GM19238 (cell line): Measurements from ENCODE around the gene COBL.

ENCODE experiments used
- DNase-seq: peaks from one replicate; pipeline ENCODE4 v3.0.0; 2011; ENCODE audit warnings: low spot score; ENCODE audit not compliant: insufficient read length

COBL gene

GRCh38 chr7:51059504-51060142, 257.0 kb downstream of the COBL start:
- no peak for DNase-seq

- no peak for DNase-seq
Observed at GRCh38 chr7:51058764-51059163, 257.8 kb downstream of the COBL start.

DNA sequence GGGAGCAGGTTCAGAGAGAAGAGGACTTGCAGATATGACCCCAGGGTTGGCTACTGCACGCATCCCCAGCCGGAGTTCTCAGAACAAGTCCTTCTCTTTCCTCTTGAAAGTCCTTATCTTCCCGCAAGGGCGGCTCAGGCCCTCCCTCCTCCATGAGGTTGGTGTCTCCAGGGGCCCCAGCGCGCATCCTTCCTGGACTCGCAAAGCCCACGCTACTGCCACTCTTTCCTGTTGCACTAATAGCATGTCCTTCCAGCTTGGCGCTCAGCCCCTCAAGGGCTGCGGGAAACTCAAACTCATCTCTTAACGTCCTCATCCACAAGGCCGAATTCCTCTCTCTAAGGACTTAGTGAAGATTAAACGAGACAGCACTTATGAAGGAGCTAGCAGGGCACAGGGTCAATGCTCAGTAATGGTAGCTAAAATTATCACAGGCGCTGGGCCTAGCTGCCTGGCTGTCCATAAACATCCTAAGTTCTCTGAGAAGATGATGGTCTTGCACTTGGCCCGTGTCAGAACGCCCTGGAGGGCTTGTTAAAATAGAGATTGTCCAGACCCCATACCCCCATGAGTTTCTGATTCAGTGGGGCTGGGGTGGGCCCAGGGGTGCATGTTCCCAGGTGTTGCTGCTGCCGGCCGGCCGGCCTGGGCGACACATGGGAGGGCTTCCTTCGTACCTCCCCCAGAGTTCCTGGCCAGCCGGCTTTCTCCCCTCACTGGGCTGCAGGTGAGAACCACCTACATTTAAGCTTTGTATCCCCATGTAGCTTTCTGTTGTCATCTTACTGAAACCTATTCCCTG, 261.4 kb downstream of the COBL start:
- DNase-seq = no peak

DNA sequence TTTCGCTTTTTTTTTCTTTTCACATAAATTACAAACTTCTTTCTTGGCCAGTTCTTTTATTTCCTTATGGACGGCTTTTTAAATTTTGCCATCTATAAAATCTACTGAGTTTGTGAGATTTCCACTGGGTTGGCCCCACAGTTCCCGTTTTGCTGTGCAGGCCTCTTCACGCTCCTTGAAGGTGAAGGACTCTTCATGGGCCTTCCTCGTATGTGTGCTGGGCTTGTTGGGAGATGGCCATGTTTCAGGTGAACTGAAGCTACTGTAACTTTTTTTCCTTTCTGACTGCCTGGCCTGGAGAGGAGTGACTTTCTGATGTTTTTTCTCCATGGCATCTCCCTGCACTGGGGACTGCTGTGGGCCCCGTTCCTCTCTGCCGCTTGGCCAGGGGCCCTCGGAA, 262.4 kb downstream of the COBL start:
- DNase-seq = no peak

DNA sequence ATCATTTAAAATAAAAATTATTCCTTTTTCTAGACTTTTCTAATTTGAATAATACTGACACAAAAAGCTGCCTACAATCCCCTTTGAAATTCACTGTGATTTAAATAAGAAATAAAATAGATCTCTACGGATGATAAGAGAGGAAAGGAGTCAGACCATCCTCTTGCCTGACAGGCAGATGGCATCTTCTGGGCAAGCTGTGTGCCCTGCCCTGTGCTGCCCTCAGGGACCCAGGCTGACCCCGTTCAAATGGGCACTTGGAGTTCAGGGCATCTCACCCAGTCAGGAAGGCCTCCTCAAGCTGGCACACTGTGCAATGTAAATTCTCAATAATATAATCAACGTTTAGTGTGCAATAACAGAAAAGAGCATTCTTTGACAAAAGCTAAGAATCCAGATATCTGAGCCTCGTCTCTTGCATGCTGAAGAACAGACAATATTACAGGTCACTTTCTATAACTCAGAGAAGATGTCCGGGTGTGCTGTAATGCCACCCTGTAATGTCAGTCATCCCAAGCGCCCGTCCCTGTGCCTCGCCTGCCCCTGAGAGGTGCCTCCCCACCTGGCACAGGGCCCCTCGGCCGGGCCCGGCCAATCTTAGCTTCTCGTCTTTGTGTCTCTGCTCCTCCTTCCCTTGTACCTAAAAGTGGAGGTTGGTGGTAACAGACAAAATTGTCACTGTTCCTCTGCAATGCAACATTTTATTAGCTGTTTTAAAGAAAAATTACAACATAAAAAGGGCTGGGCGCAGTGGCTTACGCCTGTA, 263.3 kb downstream of the COBL start:
- DNase-seq = no peak

DNA sequence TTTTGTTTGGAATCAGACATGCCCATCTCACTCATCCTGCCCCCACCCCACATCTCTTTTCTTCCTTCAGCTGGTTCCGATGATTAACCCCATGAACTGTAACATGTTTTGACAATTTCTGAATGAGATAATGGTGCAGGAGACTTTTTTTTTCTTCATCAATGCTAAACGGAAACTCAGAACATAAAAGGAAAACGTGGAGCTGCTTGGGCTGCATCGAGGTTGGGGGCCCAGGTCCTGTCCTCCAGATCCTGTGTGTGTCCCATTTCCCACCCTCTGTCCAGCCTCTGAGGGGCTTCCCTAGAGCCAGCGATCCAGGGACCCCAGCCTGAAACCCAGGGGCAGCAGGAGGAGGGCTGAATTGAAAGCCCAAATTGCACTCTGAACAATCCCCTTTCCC, 270.1 kb downstream of the COBL start:
- DNase-seq = no peak

DNA sequence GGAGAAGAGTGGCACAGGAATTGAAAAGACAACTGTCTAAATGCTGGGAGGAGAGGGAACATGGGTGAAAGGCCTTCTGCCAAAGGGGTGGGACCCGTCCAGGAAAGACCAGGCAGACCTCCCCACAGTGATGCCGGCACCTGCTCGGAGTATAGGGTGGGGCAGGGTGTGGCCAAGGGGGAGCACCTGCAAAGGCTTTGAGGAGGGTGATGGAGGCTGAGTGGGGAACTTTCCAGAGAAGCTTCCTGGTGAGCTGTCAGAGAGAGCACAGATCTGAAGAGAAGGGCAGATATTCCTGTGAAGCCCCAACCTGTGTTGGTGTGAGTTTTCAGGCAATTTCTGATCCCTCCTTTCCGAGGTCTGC, 270.5 kb downstream of the COBL start:
- DNase-seq = no peak

DNA sequence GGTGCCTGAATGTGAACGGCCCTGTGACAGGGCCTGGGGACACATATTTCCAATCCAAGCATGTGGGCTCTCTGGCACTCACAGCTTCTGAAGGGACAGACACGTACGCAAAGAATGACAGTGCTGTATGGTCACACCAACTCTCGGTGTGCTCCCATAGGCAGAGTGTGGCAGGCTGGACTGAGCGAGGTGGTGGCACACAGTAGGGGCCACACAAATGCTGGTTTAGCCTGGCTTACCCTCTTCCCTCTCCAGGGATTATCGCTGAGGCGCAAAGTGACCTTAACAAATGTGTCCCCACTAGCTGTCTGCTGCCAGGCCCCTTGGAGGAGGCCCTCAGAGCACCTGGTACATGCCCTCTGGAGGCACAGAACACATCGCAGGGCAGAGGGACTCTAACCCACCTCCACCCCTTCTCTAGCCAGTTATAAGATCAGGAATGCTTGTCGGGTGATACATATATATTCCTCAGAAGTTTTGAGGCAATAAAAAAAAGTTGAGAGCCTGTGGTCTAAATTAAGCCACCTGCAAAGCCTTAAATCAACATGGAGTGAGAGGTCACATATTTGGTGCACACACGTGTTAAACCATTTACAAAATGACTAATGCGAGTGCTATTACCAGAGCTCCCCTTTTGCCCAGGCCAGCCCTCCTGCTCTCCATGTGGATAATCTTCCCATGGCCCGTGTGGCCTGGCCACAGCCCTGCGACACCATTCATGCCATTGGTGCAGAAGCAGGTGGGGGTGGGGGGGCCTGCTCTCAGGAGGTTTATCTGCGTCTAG, 271.1 kb downstream of the COBL start:
- DNase-seq = no peak

- DNase-seq = no peak
Observed at GRCh38 chr7:51043461-51043860, 273.1 kb downstream of the COBL start.

GRCh38 chr7:51040787-51041186, 275.8 kb downstream of the COBL start:
- DNase-seq = no peak

DNA sequence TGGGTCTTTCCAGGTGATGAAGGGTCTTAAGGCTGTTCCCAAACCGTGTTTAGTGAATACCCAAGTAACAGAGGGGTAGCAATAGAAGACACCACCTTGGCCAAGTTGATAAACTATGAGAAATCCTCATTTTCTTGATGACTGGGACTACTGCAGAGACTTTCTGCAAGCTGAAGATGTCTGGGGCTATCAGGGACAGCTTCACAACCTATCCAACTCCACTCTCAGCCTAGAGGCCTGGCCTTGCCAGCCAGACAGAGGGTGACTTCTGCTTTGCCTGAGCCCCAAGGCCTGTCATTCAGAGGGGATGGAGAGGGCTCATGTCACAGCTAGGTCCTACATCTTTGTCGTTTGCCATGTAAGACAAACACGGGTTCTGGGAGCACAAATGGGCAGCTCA, 278.0 kb downstream of the COBL start:
- no peak for DNase-seq

GRCh38 chr7:51035716-51036115, 280.9 kb downstream of the COBL start:
- DNase-seq = no peak

GRCh38 chr7:51034521-51035264, 281.9 kb downstream of the COBL start:
- DNase-seq = no peak

DNA sequence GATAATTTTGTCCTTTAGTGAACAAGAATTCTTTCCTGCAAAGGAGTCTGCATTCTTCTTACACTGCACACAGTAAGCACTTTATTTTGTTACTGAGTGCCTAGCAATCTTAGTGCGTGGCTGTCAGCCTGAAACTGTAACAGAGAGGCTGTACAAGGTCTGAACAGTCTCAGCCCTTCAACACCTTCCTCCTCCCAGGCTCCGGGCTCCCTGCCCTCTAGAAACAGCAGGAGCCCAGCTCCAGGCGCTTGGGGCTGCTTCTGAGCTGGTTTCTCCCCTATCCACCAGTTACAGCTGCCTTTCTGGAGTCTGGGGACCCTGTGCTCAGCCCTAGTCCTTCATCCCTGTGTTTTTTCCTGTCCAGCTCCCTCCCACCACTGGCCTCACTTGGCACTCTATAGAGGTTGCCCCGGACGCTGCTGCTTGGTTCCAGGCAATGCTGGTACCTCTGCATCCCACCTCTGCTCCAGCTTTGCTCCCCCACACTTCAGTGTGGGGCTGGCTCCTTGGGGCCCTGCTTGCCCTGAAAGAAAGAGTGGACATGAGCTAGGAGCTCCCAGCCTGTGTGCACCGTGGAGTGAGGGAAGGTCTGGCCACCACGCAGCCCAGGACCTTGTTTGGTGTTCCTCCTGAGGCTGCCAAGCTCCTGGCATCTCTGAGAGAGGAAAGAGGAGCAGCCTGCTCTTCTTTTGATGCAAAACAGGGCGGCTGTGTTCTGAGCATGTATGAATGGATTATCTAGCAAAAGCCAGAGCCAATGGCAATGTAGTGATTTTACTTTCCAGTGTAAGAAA, 282.7 kb downstream of the COBL start:
- DNase-seq = no peak

- no peak for DNase-seq
Observed at GRCh38 chr7:51031791-51032515, 284.7 kb downstream of the COBL start.

- DNase-seq = no peak
Observed at GRCh38 chr7:51031216-51031615, 285.4 kb downstream of the COBL start.

DNA sequence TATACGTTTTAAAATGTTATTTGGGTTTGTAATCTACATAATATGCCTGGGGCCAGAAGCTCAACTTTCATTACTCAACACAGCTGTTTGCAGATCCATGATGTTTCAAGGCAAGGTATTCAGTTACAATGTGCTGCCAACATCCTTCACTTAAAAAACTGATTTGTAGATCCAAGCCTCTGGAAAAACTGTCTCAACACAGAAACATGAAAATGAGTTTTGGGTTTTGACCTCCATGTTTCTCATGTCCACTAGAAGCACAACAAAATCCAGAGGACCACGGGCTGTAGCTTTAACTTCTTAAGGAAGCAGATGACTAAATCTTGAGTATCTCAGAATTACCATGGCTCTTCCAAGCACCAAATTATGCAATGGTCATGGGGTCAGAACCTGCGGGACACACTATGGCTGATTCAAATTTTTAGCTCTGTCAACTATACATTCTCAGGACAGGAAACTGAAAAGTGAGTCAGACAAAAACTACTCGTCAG, 286.9 kb downstream of the COBL start:
- no peak for DNase-seq

- DNase-seq = no peak
Observed at GRCh38 chr7:51029131-51029530, 287.5 kb downstream of the COBL start.
